T47D (cell line): ENCODE data around the gene ARMC9.
"Not testable (repeated sequence)": the region's sequence is repeated elsewhere in the genome, so short reads cannot be mapped to it uniquely, and the experiment has no call there.

Experiments used
- DNase-seq, 2 experiments: peaks; one replicate each; pipeline versions ENCODE4 v3.0.0 to v3.0.0-alpha.2; 2011 to 2012; ENCODE audit warnings: low read depth in 1 of 2, low spot score in 1 of 2
- JUND ChIP-seq: IDR thresholded peaks from 2 replicates; pipeline ENCODE4 v1.6.1; 2012; ENCODE audit warnings: low read depth
- in situ Hi-C: cut with HindIII; loops from 2 replicates; pipeline ENCODE4 v1.10.0; 2016; ENCODE audit warnings: low sequenced_read_pairs, low pct_unique_long_range_greater_than_20kb

The ARMC9 gene

DNA sequence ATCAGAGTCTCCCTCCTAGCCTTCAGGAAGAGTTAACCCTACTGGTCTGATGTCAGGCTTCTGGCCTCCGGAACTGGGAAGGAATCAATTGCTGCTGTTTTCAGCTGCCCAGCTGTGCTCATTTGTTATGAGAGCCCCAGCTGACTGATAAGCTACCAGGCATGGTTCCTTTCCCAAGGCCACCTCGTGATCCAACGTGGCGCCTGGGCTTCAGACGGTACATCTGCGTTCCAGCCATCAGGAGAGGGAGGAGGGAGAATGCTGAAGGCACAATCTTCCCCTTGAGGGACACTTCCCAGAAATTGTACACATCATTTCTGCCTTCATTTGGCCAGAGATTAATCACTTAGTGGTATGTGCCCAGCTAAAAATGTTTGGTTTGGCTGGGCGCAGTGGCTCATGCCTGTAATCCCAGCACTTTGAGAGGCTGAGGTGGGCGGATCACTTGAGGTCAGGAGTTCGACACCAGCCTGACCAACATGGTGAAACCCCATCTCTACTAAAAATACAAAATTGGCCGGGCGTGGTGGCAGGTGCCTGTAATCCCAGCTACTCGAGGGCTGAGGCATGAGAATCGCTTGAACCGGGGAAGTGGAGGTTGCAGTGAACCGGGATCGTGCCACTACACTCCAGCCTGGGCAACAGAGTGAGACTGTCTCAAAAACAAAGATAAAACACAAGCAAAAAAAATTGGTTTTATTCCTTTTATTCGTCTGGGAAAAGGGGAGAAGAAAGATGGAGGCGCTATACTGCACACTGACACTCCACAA lies 10.5 kb upstream of the ARMC9 start:
- no peak for TF ChIP-seq JUND
- DNase-seq, result no peak
- in situ Hi-C loops, result no loop called here

- no peak for TF ChIP-seq JUND
- DNase-seq, result no peak
- in situ Hi-C loops, result no loop called here
Observed at GRCh38 chr2:231188506-231189170, 9.8 kb upstream of the ARMC9 start.

DNA sequence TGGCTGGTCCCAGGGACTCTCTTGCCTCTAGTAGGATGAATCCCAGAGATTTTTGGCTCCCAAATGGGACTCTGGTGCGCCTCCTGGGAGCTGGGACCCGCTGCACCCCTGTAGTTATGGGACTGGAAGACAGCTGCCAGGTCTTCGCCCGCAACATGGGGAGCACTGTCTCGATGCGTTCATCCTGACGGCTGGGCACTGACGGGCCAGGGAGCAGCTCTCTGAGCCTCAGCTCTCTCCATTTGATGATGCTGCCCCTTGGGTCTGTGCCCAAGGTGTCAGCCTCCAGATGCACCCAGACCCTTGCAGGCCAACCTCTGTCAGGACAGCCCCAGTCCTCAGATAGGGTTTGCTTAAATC lies 9.3 kb upstream of the ARMC9 start:
- in situ Hi-C loops, result no loop called here
- DNase-seq, result no peak
- no peak for TF ChIP-seq JUND

DNA sequence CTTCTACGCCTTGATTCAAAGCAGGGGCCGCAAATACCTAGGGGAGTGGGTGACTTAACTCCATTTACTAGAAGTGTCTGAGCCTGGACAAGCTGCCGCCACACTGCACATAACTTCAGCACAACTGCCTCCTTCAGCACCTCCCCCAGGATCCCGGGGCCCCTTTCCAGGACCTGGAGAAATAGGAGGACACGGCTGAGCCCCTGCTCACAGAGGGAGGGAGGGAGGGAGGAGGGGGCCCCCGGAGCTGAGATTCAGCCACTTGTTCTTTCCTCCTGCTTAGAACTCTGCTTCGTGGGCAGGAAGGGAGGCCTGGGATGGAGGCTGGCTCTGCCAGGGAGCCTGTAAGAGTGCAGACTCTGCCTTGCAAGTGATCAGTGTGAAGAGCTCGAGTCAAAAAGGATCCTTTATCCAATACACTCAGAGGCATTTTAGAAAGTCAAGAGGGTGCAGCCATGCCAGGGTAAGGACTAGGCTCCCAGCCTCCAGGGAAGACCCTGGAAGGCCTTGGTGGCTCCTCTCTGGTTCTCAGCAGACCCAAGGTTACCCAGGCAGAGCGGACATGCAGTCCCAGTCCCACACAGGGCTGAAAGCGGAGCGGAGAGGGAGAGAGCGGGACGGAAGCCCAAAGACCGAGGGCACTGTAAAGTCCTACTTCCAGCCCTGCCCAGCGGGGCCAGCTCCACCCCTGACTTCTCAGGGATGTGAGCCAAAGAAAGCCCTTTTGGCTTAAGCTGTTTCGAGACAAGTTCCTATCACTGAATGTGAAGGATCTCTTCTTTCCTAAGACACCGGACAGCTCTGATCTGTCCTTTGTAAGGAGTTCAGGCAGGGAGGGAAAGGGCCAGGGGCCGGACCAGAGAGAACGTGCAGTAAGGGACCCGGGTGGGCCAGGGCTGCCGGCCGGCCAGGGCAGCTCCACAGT lies 8.6 kb upstream of the ARMC9 start:
- in situ Hi-C loops, result no loop called here
- no peak for DNase-seq
- no peak for TF ChIP-seq JUND

- in situ Hi-C loops, result no loop called here
- no peak for TF ChIP-seq JUND
- peak in 1 of 2 experiments; percentile 11 for DNase-seq
Observed at GRCh38 chr2:231190531-231191197, 7.8 kb upstream of the ARMC9 start.

DNA sequence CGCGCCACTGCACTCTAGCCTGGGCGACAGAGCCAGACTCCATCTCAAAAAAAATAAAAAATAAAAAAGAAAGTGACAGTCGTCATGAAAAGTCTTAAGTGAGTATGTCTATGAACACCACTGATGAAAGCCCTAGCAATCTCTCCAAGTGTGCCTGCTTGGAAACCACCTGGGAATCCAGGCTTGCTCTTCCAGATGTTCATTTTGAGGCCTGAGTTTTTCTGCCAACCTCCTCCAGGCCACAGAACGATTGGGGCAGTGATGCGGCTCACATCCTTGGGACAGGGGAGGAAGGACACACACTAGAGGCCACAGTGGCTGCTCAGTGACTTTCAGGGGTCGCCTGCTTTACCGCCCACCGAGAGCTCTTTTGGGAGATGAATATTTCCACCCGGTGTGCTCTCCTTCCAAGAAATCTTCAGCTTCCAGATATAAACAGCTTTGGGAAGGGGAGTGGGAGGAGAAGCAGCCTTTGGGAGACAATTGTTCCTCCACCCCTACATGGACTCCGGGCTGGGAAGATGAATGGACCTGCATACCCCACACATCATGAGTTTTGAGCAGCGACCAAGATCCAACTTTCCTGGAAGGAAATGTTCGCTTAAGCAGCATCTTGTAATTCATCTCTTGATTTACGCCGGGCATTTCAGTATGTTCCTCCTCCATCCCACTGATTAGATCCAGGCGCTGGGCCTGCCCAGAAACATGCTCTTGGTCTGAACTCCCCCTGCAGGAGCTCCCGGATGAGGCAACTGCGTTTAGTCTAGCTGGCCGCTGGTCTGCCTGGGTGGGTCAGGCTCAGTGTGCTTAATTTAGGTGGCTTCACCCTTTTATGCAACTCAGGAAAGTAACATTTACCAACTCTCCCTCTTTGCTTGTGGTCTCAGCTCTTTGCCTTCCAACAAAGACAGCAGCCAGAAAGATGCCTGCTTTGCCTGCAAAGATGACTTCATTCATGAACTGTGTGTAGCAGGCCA lies 6.2 kb upstream of the ARMC9 start:
- peak in 1 of 2 experiments; percentile 21 for DNase-seq
- in situ Hi-C loops, result no loop called here
- no peak for TF ChIP-seq JUND

DNA sequence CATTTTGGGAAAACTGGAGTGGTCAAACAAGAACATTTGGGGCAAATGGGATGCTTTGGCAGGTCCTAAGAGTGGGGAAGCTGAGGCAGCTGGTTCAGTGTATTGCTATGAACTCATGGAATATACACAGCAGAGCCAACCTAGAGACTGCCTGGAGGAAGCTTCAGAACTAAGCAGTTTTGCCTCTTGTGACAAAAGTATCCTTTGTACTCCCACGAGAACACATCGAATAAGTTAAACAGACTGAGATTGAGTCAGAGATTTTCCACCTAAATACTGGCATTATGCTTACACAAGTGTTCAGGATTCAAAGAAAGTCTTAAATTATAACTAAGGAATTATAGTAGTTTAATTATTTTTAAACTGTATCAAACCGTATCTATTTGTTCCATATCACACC lies 5.2 kb upstream of the ARMC9 start:
- no peak for TF ChIP-seq JUND
- in situ Hi-C loops, result no loop called here
- no peak for DNase-seq

- no peak for DNase-seq
- TF ChIP-seq JUND, result no peak
- in situ Hi-C loops, result no loop called here
Observed at GRCh38 chr2:231196592-231196991, 1.8 kb upstream of the ARMC9 start.

- DNase-seq, in situ Hi-C loops: not testable (repeated sequence)
Observed at GRCh38 chr2:231197196-231197595, 1.2 kb upstream of the ARMC9 start.

DNA sequence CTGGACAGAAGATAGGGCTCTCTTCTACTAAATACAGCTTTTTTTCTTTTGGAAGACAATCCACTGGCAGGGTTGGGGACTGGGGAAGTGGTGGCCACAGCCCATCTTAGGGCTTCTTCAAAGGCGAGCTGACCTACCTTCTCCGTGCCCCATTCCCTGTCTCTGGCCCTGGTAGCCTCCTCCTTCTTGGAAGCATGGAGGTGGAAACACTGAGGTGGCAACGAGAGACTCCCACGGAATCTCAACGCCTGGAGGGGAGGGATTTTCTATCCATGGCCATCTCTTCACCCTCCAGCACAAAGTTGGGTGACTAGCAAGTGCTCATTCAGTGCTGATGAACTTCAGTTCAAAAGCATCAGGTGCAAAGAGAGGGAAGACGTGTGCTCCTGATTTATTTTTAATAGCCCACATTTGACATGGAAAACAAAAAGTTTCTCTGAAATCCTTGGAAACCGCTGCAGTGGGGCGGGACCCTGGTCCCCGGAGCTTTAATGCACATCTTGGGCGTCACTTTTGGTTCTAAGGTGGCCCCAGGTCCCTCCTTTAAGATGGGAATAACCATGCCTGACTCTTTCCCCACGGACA lies 633 bp upstream of the ARMC9 start:
- no peak for DNase-seq
- no peak for TF ChIP-seq JUND
- in situ Hi-C loops, result no loop called here

DNA sequence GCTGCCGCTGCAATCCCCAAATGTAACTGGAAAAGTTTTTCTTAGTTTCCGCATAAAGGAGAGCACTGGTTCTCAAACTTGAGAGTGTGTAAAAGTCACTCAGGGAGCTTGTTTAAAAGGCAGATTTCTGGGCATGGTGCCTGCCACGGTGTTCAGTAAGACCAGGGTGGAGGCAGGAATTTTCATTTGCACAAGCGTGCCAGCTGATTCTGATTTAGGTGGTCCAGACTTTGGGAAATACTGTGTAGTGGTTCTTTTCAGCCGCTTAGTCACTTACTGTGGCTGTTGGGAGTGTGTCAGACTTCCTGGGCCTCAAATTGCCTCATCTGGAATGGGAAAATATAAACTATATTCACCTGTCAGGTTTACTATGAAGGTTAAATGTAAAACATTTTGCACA lies 788 bp downstream of the ARMC9 start:
- no peak for DNase-seq
- TF ChIP-seq JUND, result no peak
- in situ Hi-C loops, result no loop called here
